H1 (cell line): Measurements from ENCODE around the gene ARHGAP8. TPM values are rescaled to one million over a fixed set of nuclear protein-coding genes. Genes with fewer than 3 reads are reported as not detected.

Experiments used
- CTCF ChIA-PET: fragments of 300-600 bp; sonication (Branson Sonifier 250); formaldehyde crosslinking; loops from one replicate; lab custom pipeline; 2021; ENCODE audit not compliant: partially characterized antibody; lab: Charles Lee
- POLR2A ChIA-PET: fragments of 300-600 bp; sonication (Branson Sonifier 250); formaldehyde crosslinking; loops from one replicate; lab custom pipeline; 2021; ENCODE audit warnings: inconsistent platforms; ENCODE audit not compliant: partially characterized antibody; lab: Charles Lee
- DNase-seq, 2 experiments: peaks; one replicate each; pipeline versions ENCODE4 v3.0.0 to v3.0.0-alpha.2; 2010 to 2022; ENCODE audit warnings: low spot score in 2 of 2, low read depth in 1 of 2, mixed read lengths in 1 of 2
- FAIRE-seq: peaks from 2 replicates; lab custom pipeline; 2011; peaks lifted over from hg19 to GRCh38; lab: Jason Lieb, UNC
- H2AFZ ChIP-seq: 2 replicates; pipeline ENCODE4 v1.8.1; 2012; ENCODE audit warnings: low read length, inconsistent platforms
- H2AK5ac ChIP-seq: 2 replicates; pipeline ENCODE4 v1.6.1; 2013; ENCODE audit warnings: low read depth, low read length
- H2BK120ac ChIP-seq: replicated peaks from 2 replicates; pipeline ENCODE3; 2013; ENCODE audit warnings: low read depth, low read length, inconsistent platforms
- H2BK12ac ChIP-seq: 2 replicates; pipeline ENCODE4 v1.6.1; 2013; ENCODE audit warnings: low read depth, low read length
- H2BK15ac ChIP-seq: 2 replicates; pipeline ENCODE4 v1.6.1; 2013; ENCODE audit warnings: low read length
- H2BK20ac ChIP-seq: 2 replicates; pipeline ENCODE4 v1.6.1; 2013; ENCODE audit warnings: low read length
- H2BK5ac ChIP-seq: 2 replicates; pipeline ENCODE4 v1.6.1; 2013; ENCODE audit warnings: low read depth, low read length
- H3K14ac ChIP-seq: 2 replicates; pipeline ENCODE4 v1.6.1; 2013; ENCODE audit warnings: inconsistent platforms; ENCODE audit not compliant: insufficient read length
- H3K18ac ChIP-seq: 2 replicates; pipeline ENCODE4 v1.6.1; 2013; ENCODE audit warnings: low read length; ENCODE audit errors: extremely low read depth
- H3K23ac ChIP-seq: 2 replicates; pipeline ENCODE4 v1.6.1; 2013; ENCODE audit warnings: inconsistent platforms; ENCODE audit not compliant: insufficient read length
- H3K23me2 ChIP-seq: 2 replicates; pipeline ENCODE4 v1.6.1; 2013; ENCODE audit warnings: low read depth, low read length
- H3K27ac ChIP-seq: 2 replicates; pipeline ENCODE4 v1.6.1; 2011; ENCODE audit warnings: low read depth, low read length, inconsistent platforms
- H3K27me3 ChIP-seq, 4 experiments: replicated peaks in 1 of 4; 1 replicate in 1 of 4; 2 replicates in 3 of 4; pipeline versions ENCODE4 v1.6.1 to v1.8.1; 2011 to 2013; ENCODE audit warnings: low read length in 3 of 4, mild to moderate bottlenecking in 3 of 4, inconsistent platforms in 2 of 4, mixed read lengths in 2 of 4, moderate library complexity in 1 of 4; ENCODE audit not compliant: control insufficient read depth in 3 of 4, insufficient read depth in 3 of 4; ENCODE audit errors: extremely low read depth in 1 of 4
- H3K36me3 ChIP-seq, 4 experiments: 2 replicates each; pipeline versions ENCODE4 v1.6.1 to v1.8.1; 2011 to 2013; ENCODE audit warnings: mild to moderate bottlenecking in 4 of 4, low read length in 3 of 4, moderate library complexity in 2 of 4, control low read depth in 1 of 4, inconsistent platforms in 1 of 4; ENCODE audit not compliant: insufficient read depth in 4 of 4, control insufficient read depth in 2 of 4
- H3K4ac ChIP-seq: replicated peaks from 2 replicates; pipeline ENCODE3; 2013; ENCODE audit warnings: low read length, low read depth, mixed read lengths, inconsistent platforms; ENCODE audit not compliant: insufficient read length
- H3K4me1 ChIP-seq, 4 experiments: replicated peaks in 1 of 4; 1 replicate in 1 of 4; 2 replicates in 3 of 4; pipeline versions ENCODE4 v1.6.1 to v1.8.1; 2011 to 2013; ENCODE audit warnings: low read length in 3 of 4, inconsistent platforms in 2 of 4, mixed read lengths in 1 of 4; ENCODE audit not compliant: insufficient read depth in 4 of 4, control insufficient read depth in 3 of 4
- H3K4me2 ChIP-seq, 2 experiments: 2 replicates each; pipeline versions ENCODE4 v1.6.1 to v1.8.1; 2011 to 2013; ENCODE audit warnings: low read depth in 2 of 2, low read length in 2 of 2, control low read depth in 1 of 2, inconsistent platforms in 1 of 2, mild to moderate bottlenecking in 1 of 2; ENCODE audit not compliant: insufficient read depth in 1 of 2
- H3K4me3 ChIP-seq, 4 experiments: fragments of 200-600, 300-600 bp in 1 of 4; sonication (generic), shearing (Covaris generic), sonication (Bioruptor Twin) in 1 of 4; 2 replicates each; pipeline versions ENCODE4 v1.5.1 to v1.8.1; 2011 to 2016; ENCODE audit warnings: low read length in 4 of 4, low read depth in 3 of 4, control low read depth in 2 of 4, inconsistent platforms in 2 of 4, mild to moderate bottlenecking in 2 of 4, mixed read lengths in 1 of 4, moderate library complexity in 1 of 4; ENCODE audit not compliant: insufficient read depth in 2 of 4; ENCODE audit errors: extremely low read depth in 1 of 4
- H3K56ac ChIP-seq: replicated peaks from 2 replicates; pipeline ENCODE3; 2013; ENCODE audit warnings: low read depth, mild to moderate bottlenecking, mixed read lengths, low read length, inconsistent platforms; ENCODE audit not compliant: insufficient read length
- H3K79me1 ChIP-seq: 2 replicates; pipeline ENCODE4 v1.6.1; 2013; ENCODE audit warnings: low read depth, low read length, control low read depth
- H3K79me2 ChIP-seq, 2 experiments: 2 replicates each; pipeline versions ENCODE4 v1.6.1 to v1.8.1; 2012 to 2013; ENCODE audit warnings: low read length in 2 of 2, mild to moderate bottlenecking in 2 of 2, inconsistent platforms in 1 of 2; ENCODE audit not compliant: insufficient read depth in 2 of 2, control insufficient read depth in 1 of 2
- H3K9ac ChIP-seq, 4 experiments: replicated peaks in 1 of 4; 1 replicate in 1 of 4; 2 replicates in 3 of 4; pipeline versions ENCODE4 v1.6.1 to v1.8.1; 2011 to 2013; ENCODE audit warnings: low read depth in 3 of 4, low read length in 3 of 4, control low read depth in 2 of 4, mild to moderate bottlenecking in 2 of 4, moderate library complexity in 2 of 4, inconsistent platforms in 1 of 4; ENCODE audit errors: extremely low read depth in 1 of 4
- H3K9me3 ChIP-seq, 2 experiments: 2 replicates each; pipeline versions ENCODE4 v1.6.1 to v1.8.1; 2012 to 2013; ENCODE audit warnings: mild to moderate bottlenecking in 2 of 2, moderate library complexity in 2 of 2, control low read depth in 1 of 2, inconsistent platforms in 1 of 2, low read depth in 1 of 2, low read length in 1 of 2, mixed read lengths in 1 of 2; ENCODE audit not compliant: insufficient read depth in 2 of 2
- H4K20me1 ChIP-seq, 2 experiments: replicated peaks in 1 of 2; 2 replicates each; pipeline versions ENCODE3 to v1.8.1; 2011 to 2013; ENCODE audit warnings: inconsistent platforms in 2 of 2, low read length in 2 of 2, mild to moderate bottlenecking in 1 of 2; ENCODE audit not compliant: insufficient read depth in 2 of 2, control insufficient read depth in 1 of 2
- H4K5ac ChIP-seq: 2 replicates; pipeline ENCODE4 v1.6.1; 2013; ENCODE audit warnings: low read length, low read depth, mixed read lengths, inconsistent platforms; ENCODE audit not compliant: insufficient read length
- H4K8ac ChIP-seq: 2 replicates; pipeline ENCODE4 v1.8.0; 2013; ENCODE audit warnings: mild to moderate bottlenecking, moderate library complexity, low read length, inconsistent platforms; ENCODE audit not compliant: insufficient read depth; ENCODE audit errors: extremely low read depth
- H4K91ac ChIP-seq: replicated peaks from 2 replicates; pipeline ENCODE3; 2013; ENCODE audit warnings: low read length, mixed read lengths, inconsistent platforms; ENCODE audit not compliant: insufficient read length
- WGBS, 2 experiments: shearing (Covaris generic) in 1 of 2; methylation state at CpG; one replicate each; pipeline versions ENCODE4 v1.1.6 to v1.1.7; 2013 to 2015; ENCODE audit warnings: low lambda C conversion rate in 2 of 2, mixed read lengths in 2 of 2, inconsistent platforms in 1 of 2, low coverage in 1 of 2, missing lambda C conversion rate in 1 of 2; ENCODE audit not compliant: insufficient replicate concordance in 2 of 2, insufficient coverage in 1 of 2, insufficient read length in 1 of 2; ENCODE audit errors: extremely low coverage in 1 of 2, missing lambda C conversion rate in 1 of 2; 5-methylcytosine and 5-hydroxymethylcytosine counted together
- polyA plus RNA-seq, 7 experiments: library from polyadenylated mRNA; depleted of rRNA in 3 of 7; stranded (reverse) in 5 of 7; unstranded in 2 of 7; fragments of >200 nt in 5 of 7; fragments of 200-250 nt in 2 of 7; gene quantifications; 1 replicate in 5 of 7; 2 replicates in 1 of 7; 4 replicates in 1 of 7; pipeline versions ENCODE4 v1.2.1 to v1.2.3, GENCODE V29; 2011 to 2013; ENCODE audit warnings: missing spikeins in 2 of 7, mixed read lengths in 2 of 7
- total RNA-seq: library from RNA; stranded (reverse); fragmentation: NEBNext Ultra II Directional; extraction: Animal tissue kit (Norgen Biotek cat#: 25700); gene quantifications from 2 replicates; pipeline ENCODE4 v1.2.1, GENCODE V29; 2021

ARHGAP8 gene
- total and polyA plus RNA-seq, 2 of the 8 experiments (the other 6 are each of a cell fraction or from before 2014, with no cell fraction given) = 35.6 to 47.7 TPM

GRCh38 chr22:44727148-44727547 is 25.2 kb upstream of the ARHGAP8 start:
- Histone ChIP-seq H2BK120ac (no peak overlapping the region), H3K4me1 (no peaks in the 10 kb centered on the region; a peak in 1 of 7 replicates), H4K20me1 (peaks cover 0 to 11% of the 10 kb centered on the region in 2 experiments), H3K36me3 (no peaks in the 10 kb centered on the region; a peak in 1 of 8 replicates), H2AFZ (no peak overlapping the region), H3K4ac (no peak overlapping the region), H4K8ac (no peak overlapping the region), H3K79me2 (no peaks in the 10 kb centered on the region), H3K56ac (no peak overlapping the region), H3K14ac (no peak overlapping the region), H3K4me2 (no peak overlapping the region), H4K5ac (no peak overlapping the region), H2BK12ac (no peak overlapping the region), H3K23ac (no peak overlapping the region), H3K9ac (no peak overlapping the region), H2BK5ac (no peak overlapping the region), H2BK20ac (no peak overlapping the region), H3K27ac (no peak overlapping the region), H3K18ac (no peak overlapping the region), H3K23me2 (no peaks in the 10 kb centered on the region), H4K91ac (no peak overlapping the region), H2AK5ac (no peak overlapping the region), H2BK15ac (no peak overlapping the region), H3K4me3 (no peak overlapping the region), H3K79me1 (no peaks in the 10 kb centered on the region; the same call in 1 of the 2 replicates), H3K27me3 (no peaks in the 10 kb centered on the region), H3K9me3 (no peaks in the 10 kb centered on the region)
- ChIA-PET POLR2A (no interaction called here), CTCF (interaction anchor here (0.6 to 4.0 kb wide), 4 partner anchors 8 to 56 kb away, joined by 3 to 21 read pairs (median 4); no protein-coding TSS in a partner anchor)
- FAIRE-seq (no peak), DNase-seq (no peak)
- 88% methylated on average over 17 of the region's 21 CpGs; no CpG with 5 or more reads in 1 of the 2 experiments for WGBS, 2 experiments
